SKM-1 (cell line): ENCODE measurements around the gene IFNL1.
"Not testable (repeated sequence)": the region's sequence is repeated elsewhere in the genome, so short reads cannot be mapped to it uniquely, and the experiment has no call there.

Experiments used
- DNase-seq: peaks from one replicate; lab custom pipeline; 2025; ENCODE audit not compliant: unreplicated experiment; lab: John Stamatoyannopoulos, UW

Gene IFNL1

DNA sequence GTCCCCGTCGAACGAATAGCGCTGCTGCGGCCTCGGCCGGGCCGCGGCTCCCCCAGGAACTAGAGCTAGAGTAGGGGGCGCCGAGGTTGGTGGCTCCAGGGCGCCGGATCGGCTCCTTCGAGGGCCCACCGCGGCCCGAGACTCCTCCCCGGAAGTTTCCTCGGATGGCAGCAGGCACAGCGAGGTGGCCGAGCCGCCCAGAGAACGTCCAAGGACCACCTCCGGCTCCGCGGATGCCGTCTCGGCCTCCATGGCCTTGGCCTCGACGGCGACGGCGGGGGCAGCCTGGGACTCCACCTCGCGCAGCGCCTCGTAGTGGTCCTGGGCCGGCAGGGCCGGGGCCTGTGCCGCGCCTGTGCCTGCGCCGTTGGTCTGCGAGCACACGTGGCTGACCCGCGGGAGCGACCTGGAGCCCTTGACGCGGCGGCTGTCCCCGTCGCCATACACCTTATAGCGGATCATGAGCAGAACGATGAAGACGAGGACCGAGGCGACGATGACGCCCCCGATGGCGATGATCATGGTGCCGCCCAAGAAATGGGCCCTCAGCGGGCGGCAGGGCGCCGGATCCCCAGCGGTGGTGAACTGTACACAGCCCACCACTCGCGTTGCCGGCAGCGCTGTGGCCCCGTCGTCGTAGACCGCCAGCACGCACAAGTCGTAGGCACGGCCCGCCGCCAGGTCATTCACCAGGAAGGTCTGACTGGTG, 11.8 kb downstream of the IFNL1 start:
- DNase-seq = no peak

DNA sequence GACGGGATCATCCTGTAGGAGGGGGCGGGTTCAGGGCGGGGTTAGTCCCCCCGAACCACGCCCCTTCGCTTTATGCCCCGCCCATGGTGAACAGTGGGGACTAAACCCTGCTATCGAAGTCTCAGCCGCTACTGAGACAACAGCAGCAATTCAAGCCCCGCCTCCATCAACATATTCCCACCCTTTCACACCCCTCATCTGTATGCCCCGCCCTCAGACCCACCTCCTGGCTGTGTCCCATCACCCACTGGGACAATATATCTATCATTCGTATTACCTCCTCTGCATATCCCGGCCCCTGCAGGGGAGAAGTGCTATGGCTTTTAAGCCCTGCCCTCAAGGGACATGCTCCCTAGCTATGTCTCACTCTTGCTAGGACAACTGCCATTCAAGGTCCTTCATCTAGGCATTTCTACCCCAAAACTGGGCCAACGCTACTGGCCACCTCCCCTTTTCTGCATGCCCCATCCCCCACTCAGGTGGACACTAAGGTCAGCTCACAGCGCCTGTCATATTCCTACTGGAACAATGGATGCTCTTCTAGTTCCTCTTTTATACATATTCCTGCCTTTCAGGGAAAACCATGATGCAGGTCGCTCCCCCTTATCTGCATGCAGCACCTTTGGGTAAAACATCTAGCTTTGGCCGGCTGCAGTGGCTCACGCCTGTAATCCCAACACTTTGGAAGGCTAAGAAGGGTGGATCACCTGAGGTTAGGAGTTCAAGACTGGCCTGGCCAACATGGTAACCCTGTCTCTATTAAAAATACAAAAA, 12.5 kb downstream of the IFNL1 start:
- DNase-seq = no peak

GRCh38 chr19:39309305-39309670, 13.1 kb downstream of the IFNL1 start:
- DNase-seq = not testable (repeated sequence)

DNA sequence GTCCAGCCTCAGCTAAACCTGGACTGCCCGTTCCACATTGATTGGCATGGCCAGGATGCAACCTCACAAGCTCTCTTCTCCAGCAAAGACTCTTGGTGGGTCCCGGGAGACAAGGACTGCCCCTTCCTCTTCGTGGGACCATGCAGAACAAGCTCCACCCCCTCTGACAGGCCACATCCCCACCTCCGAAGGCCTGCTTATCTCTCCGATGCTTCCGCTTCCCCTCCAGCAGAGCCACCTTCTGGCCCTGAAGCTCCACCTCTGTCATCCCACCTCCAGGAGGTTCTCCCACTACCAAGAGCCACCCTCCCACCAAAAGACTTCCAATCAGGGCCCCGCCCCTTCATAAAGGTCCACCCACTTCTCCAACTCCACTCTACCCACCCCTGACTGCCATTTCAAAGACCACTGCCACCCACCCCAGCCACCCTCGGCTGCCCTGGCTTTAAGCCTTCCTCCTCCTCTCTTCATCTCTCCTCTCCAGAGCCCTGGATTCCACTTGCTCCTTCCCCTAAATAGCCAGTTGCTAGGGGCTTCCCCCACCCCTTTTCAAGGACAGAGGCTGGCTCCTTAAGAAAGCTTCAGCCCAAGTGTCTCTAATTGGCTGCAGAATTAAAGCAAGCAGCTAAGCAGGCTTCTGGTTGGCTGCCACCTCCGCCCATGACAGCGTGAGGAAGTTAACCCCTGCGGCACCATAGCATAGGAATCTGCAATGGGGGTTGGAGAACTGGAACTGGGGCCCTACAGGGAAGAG, 14.5 kb downstream of the IFNL1 start:
- DNase-seq = no peak

DNA sequence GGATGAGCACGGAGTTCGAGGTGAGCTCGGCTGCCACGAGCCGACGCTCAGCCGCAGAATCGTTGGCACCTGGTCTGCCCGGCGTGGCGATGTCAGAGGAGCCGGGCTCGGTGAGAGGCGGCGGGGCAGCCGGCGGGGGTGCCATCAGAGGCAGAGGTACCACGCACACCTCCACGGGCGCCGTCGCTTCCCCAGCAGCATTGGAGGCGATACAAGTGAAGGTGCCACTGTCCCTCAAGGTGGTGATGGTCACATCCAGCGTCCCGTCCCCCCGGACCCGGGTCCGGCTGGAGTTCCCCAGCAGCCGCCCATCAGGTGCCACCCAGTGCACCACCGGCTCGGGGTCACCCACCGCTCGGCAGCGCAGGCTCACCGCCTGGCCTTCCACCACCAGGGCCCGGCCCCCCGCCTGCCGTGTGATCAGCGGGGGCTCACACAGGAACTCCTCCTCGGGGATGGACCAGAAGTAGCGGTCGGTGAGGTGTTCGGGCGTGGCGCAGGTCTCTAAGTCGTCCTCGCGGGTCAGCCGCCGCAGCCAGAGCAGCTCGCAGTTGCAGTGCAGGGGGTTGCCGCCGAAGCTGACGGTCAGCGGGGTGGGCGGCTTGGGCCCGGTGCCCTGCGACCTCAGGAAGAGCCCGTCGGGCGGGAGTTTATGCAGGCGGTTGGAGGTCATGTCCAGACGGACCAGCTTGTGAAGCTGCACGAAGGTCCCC, 18.0 kb downstream of the IFNL1 start:
- no peak for DNase-seq

GRCh38 chr19:39315933-39316332, 19.7 kb downstream of the IFNL1 start:
- DNase-seq = no peak

DNA sequence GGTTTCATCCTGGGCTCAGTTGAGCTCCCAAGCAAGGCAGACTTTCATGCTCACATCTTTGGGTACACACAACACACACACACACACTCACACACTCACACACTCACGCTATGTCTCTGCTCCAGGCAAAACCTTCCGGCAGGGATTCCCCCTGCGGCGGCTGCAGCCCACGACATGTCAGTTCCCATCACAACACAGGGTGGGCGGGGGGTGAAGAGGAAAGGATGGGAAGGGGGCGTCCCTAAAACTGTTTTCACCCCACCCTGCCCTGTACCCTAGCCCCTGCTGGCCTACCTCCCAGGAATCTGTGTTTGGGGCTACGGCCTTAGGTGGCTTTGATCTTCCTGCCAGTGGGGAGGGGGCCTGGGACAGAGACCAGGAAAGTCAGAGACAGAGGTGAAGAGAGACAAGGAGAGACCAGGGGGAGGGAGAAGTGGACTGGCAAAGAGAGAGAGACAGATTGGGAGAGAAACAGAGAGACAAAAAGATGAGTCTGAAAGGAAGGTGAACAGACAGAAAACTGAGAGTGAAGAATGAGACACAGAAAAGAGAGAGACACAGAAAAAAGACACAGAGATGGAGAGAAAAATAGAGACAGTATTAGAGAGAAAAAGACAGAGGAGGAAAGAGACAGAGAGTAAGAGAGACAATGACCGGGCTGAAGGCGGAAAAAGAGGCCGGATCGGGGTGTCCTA, 20.6 kb downstream of the IFNL1 start:
- DNase-seq = no peak

DNA sequence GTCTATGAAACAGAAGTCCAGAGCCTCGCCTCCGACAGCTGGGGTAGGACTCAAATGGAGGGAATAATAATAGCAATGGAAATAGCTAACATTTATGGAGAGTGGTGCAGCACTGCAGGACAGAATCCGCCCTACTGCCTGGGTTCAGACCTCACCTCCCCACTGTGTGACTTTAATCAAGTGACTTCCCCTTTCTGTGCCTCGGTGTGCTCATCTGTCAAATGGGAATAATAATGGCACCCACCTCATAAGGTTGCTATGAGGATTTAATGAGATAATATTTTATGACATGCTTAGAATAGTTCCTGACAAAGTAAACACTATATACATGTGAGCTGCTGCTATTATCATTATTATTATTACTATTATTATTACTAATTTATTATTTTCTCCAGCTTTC, 21.3 kb downstream of the IFNL1 start:
- DNase-seq = no peak

GRCh38 chr19:39318071-39318470, 21.9 kb downstream of the IFNL1 start:
- DNase-seq = no peak

GRCh38 chr19:39318690-39319089, 22.5 kb downstream of the IFNL1 start:
- DNase-seq = no peak

DNA sequence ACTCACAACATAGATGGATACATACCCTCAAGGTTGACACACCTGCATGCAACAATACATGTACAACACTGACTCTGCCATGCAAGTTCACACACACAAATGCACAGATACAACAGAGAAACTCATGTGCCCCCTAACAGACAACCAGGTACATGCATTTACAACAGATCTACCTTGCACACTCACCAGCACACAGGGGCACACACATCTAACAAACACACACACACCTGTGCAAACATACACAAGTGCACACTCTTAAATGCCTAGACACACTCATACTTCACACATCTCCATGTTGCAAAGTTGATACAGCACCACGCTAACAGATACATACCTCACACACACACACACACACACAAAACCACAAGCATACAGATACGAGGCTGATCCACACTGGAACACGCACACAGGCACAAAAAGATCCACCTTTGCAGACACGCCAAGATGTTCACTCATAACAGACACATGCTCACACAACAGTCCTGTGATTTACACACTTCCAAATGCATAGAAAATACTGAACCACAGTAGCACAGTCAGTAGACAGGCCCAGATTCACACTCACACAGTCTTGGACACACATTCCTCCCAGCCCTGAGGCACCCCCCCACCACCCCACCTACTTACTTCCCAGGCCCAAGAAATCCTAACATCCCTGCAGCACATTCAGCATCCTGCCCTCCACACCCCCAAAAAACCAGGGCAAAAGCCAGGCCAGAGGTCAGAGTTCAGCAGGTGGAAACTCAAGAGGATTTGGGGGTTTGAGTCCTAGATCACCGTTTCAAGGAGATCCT, 23.1 kb downstream of the IFNL1 start:
- DNase-seq = no peak

DNA sequence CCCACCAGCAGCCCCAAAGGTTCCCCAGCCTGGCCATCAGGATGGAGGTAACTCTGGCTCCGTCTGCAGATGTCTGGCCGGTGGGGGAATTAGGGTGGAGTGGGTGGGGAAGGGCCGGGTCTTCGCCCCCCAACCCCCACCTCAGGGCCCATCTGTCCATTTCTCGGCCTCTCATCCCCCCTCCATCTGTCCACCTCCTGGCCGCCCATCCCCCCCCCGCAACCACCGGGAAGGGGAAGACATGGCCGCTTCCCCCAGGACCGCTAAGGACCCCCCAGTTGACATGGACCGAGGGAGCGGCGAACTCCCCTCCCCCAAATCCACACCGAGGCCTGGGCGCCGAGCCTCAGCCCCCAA, 23.7 kb downstream of the IFNL1 start:
- DNase-seq = no peak

GRCh38 chr19:39321117-39321831, 25.1 kb downstream of the IFNL1 start:
- no peak for DNase-seq

GRCh38 chr19:39321832-39322176, 25.6 kb downstream of the IFNL1 start:
- no peak for DNase-seq

- DNase-seq = no peak
Observed at GRCh38 chr19:39324242-39324842, 28.1 kb downstream of the IFNL1 start.

DNA sequence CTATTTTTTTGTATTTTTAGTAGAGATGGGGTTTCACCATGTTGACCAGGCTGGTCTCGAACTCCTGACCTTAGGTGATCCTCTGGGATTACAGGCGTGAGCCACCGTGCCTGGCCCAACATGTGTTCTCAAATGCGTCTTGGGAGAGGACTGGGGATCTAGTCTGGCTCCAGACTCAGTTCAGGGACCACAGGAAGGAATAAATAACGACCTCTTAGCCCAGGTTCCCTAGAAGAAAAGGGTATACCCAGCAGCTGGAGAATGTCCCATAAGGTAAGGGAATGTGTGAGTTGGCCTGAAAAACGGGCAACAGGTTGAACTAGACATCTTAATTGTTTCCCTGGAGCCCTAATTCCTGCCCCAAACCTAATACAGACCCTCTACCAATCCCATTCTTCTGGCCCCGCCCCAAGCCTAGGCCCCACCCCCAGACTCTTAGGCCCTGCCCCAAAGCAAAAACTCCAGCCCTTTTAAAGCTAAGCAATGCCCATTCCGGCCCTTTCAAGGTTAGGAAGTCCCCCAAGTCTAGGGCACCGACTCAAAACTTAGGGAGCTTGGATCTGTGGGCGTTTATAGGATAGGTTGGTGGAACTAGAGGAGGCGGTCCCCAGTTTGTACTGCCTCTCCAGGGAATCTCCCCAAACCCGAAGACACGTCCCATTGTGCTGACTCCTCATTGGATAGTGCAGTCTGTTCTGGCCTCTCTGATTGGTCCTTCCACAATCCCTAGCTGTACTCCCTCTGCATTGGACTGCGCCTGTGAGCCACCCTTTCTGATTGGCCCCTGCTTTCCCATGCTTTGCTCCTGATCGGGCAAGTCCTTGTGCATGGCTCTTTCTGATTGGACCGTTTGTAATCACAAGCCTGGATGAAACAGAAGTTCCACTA, 29.8 kb downstream of the IFNL1 start:
- no peak for DNase-seq

- no peak for DNase-seq
Observed at GRCh38 chr19:39327363-39328045, 31.3 kb downstream of the IFNL1 start.
